Kidney (tissue), 14 donors: ENCODE measurements around the gene L3MBTL4. TPM values are rescaled to one million over a fixed set of nuclear protein-coding genes. Genes with fewer than 3 reads are reported as not detected.

Experiments
- DNase-seq, 5 donors: peaks; one replicate each; pipeline ENCODE4 v3.0.0-alpha.2; 2013 to 2020
- FAIRE-seq: peaks from 2 replicates; lab custom pipeline; 2012; peaks lifted over from hg19 to GRCh38; lab: Jason Lieb, UNC
- H3K27ac ChIP-seq, 2 donors: one replicate each; pipeline ENCODE4 v1.7.0; 2013; ENCODE audit warnings: low read depth in 2 of 2, low read length in 2 of 2, inconsistent platforms in 1 of 2
- H3K27me3 ChIP-seq: one replicate; pipeline ENCODE4 v1.7.1; 2013; ENCODE audit warnings: low read length, inconsistent platforms; ENCODE audit not compliant: control insufficient read depth, insufficient read depth
- H3K36me3 ChIP-seq, 3 donors: one replicate each; pipeline versions ENCODE4 v1.7.0 to v1.7.1; 2013; ENCODE audit warnings: low read length in 3 of 3, control low read depth in 1 of 3, inconsistent platforms in 1 of 3; ENCODE audit not compliant: insufficient read depth in 3 of 3, control insufficient read depth in 2 of 3
- H3K4me1 ChIP-seq, 3 donors: one replicate each; pipeline versions ENCODE4 v1.7.0 to v1.7.1; 2013; ENCODE audit warnings: low read length in 3 of 3, inconsistent platforms in 1 of 3, low read depth in 1 of 3; ENCODE audit not compliant: control insufficient read depth in 2 of 3, insufficient read depth in 2 of 3
- H3K4me3 ChIP-seq, 3 donors: one replicate each; pipeline versions ENCODE4 v1.7.0 to v1.8.1; 2013; ENCODE audit warnings: low read length in 3 of 3, control low read depth in 1 of 3, inconsistent platforms in 1 of 3
- H3K9ac ChIP-seq, 3 donors: one replicate each; pipeline versions ENCODE4 v1.7.0 to v1.7.1; 2013; ENCODE audit warnings: low read length in 3 of 3, control low read depth in 1 of 3, inconsistent platforms in 1 of 3
- H3K9me3 ChIP-seq, 3 donors: one replicate each; pipeline versions ENCODE4 v1.7.0 to v1.7.1; 2013; ENCODE audit warnings: low read length in 3 of 3, control low read depth in 1 of 3, inconsistent platforms in 1 of 3; ENCODE audit not compliant: control insufficient read depth in 2 of 3, insufficient read depth in 1 of 3
- CTCF ChIP-seq: IDR thresholded peaks from 3 replicates; pipeline ENCODE4 v1.5.1; 2012; ENCODE audit warnings: mild to moderate bottlenecking, moderate library complexity, borderline replicate concordance; ENCODE audit not compliant: insufficient read depth; ENCODE audit errors: extremely low read depth
- intact Hi-C: fragments of 100-400 bp; cut with DNase I; formaldehyde crosslinking; loops from one replicate; pipeline ENCODE4 v1.11.1; 2022
- polyA plus RNA-seq: library from polyadenylated mRNA; stranded (reverse); fragments of 350-450 nt; fragmentation: Illumina TruSeq; extraction: RNeasy Lipid Tissue Mini Kit (QIAGEN cat#74804); gene quantifications from one replicate; pipeline ENCODE4 v1.2.3, GENCODE V29; 2014; ENCODE audit warnings: low read depth, low replicate concordance; ENCODE audit not compliant: insufficient read depth
- total RNA-seq: library from RNA; stranded (reverse); fragmentation: NEBNext Ultra II Directional; extraction: Animal tissue kit (Norgen Biotek cat#: 25700); gene quantifications from one replicate; pipeline ENCODE4 v1.2.1, GENCODE V29; 2021
- donor health status: control.
- donor health status: control.
- donor health status: control.
- donor health status: control.
- donor health status: control.
- donor health status: DM: yes; HTN: yes; CAD: no.
- donor health status: Normal renal cell carcinoma (clear cell type).

L3MBTL4 gene
- total and polyA plus RNA-seq, 2 donors from 2014 or later: 3.9 to 15.2 TPM

DNA sequence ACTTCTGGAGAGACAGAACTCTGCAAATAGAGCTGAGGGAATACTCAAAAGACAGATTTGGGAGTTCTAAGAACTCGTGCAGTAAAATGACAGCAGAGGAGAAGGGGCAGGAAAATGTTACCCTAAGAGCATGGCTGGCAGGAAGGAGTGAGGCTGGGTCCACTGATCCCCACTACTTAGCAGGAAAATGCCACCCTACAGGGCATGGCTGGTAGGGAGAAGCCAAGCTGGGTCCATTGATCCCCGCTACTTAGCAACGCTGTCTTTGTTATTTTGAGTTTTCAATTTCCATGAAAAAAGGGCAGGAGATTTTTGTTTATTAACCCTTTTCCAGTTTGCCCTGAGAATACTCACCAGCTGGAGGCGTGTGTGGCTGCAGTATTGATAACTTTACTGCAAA lies 419.1 kb downstream of the L3MBTL4 start:
- peaks cover 0 to 3% (median 0%) of the 10 kb centered on the region in 3 donors for H3K9me3 ChIP-seq
- H3K27me3 ChIP-seq: no peaks in the 10 kb centered on the region
- no peak overlapping the region for H3K27ac ChIP-seq
- no peaks in the 10 kb centered on the region for H3K36me3 ChIP-seq
- FAIRE-seq: no peak
- peaks cover 0 to 12% (median 0%) of the 10 kb centered on the region in 3 donors for H3K4me1 ChIP-seq
- no peak overlapping the region for H3K9ac ChIP-seq
- TF ChIP-seq CTCF: no peak
- no peak for DNase-seq
- no peak overlapping the region for H3K4me3 ChIP-seq
- intact Hi-C loops: no loop called here

GRCh38 chr18:5993938-5994337 lies 420.8 kb downstream of the L3MBTL4 start:
- Histone ChIP-seq H3K9ac (no peak overlapping the region), H3K36me3 (no peaks in the 10 kb centered on the region), H3K4me1 (peaks cover 0 to 11% (median 0%) of the 10 kb centered on the region in 3 donors), H3K27me3 (no peaks in the 10 kb centered on the region), H3K9me3 (no peaks in the 10 kb centered on the region), H3K27ac (no peak overlapping the region), H3K4me3 (no peak overlapping the region)
- no peak for DNase-seq
- no peak for FAIRE-seq
- no peak for TF ChIP-seq CTCF
- intact Hi-C loops: loop anchor here (5.0 kb wide), 1 partner anchor 48 kb away; no protein-coding TSS in a partner anchor

DNA sequence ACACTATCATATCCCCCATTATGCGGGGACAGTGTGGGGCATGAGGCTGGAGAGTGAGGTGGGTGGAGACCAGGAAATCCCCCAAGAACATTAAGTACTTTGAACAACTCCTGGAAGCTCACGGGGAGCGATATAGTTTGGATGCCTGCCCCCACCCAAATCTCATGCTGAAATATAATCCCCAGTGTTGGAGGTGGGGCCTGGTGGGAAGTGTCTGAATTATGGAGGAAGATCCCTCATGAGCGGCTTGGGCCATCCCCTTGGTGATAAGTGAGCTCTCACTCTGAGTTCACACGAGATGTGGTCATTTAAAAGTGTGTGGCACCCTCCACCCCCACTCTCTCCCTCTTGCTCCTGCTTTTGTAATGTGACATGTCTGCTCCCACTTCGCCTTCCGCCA lies 422.3 kb downstream of the L3MBTL4 start:
- no peak for FAIRE-seq
- no peaks in the 10 kb centered on the region for H3K4me1 ChIP-seq
- no peak overlapping the region for H3K9ac ChIP-seq
- no peaks in the 10 kb centered on the region for H3K9me3 ChIP-seq
- no peaks in the 10 kb centered on the region for H3K36me3 ChIP-seq
- DNase-seq: no peak
- no peak overlapping the region for H3K4me3 ChIP-seq
- no peaks in the 10 kb centered on the region for H3K27me3 ChIP-seq
- H3K27ac ChIP-seq: no peak overlapping the region
- intact Hi-C loops: loop anchor here (5.0 kb wide), 1 partner anchor 50 kb away; no protein-coding TSS in a partner anchor
- TF ChIP-seq CTCF: no peak

GRCh38 chr18:5987249-5987648 lies 427.5 kb downstream of the L3MBTL4 start:
- H3K27me3 ChIP-seq: no peaks in the 10 kb centered on the region
- intact Hi-C loops: no loop called here
- no peak overlapping the region for H3K27ac ChIP-seq
- FAIRE-seq: no peak
- no peak overlapping the region for H3K4me3 ChIP-seq
- H3K4me1 ChIP-seq: no peaks in the 10 kb centered on the region
- DNase-seq: peak in 1 of 5 donors; percentile 4
- H3K9ac ChIP-seq: no peak overlapping the region
- H3K9me3 ChIP-seq: no peaks in the 10 kb centered on the region
- no peak for TF ChIP-seq CTCF
- no peaks in the 10 kb centered on the region for H3K36me3 ChIP-seq
